GM21515 (cell line): ENCODE measurements around the gene RAB31.

Experiments used
- ATAC-seq: cut with Tn5 transposase; IDR thresholded peaks from one replicate; pipeline ENCODE4 v1.9.1; 2021; ENCODE audit not compliant: unreplicated experiment

RAB31 gene

DNA sequence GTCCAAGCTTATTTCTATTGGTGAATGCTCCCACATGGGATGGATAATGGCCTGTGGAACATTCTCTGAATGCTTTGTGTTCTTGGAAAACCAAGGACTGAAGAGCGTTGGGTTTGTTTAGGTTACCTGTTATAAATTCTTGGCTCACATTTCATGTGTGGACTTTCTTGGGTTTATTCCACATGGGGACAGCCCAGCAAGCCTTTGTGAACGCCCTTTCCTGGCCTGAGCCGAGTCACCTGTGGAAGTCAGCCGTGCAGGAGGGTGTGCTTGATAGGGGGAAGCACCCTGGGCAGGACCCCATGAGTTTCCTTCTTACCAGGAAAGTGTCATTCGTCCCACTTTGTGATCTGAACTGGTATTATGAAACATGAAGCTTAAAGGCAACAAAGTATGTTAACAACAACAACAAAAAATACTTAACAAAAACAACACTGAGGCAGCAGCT is 4.1 kb downstream of the RAB31 start:
- ATAC-seq: no peak

DNA sequence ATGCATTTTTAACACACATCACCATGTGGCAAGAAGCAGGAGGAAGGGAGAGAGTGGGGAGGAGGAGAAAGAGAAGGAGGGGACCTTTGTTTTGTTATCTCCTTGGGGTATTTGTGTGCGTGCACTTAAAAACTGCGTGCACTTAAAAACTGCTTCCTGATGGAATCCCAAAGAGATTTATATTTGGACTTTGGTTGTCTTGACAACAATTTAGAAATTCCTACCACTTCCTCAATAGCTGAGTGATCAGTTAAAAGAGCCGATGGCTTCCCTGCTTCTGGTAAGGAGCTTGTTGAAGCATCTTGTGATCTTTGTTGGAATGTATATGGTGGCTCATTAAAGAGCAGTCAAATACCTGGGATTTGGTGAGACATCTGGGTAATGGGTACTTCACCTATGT is 4.5 kb downstream of the RAB31 start:
- ATAC-seq: no peak

DNA sequence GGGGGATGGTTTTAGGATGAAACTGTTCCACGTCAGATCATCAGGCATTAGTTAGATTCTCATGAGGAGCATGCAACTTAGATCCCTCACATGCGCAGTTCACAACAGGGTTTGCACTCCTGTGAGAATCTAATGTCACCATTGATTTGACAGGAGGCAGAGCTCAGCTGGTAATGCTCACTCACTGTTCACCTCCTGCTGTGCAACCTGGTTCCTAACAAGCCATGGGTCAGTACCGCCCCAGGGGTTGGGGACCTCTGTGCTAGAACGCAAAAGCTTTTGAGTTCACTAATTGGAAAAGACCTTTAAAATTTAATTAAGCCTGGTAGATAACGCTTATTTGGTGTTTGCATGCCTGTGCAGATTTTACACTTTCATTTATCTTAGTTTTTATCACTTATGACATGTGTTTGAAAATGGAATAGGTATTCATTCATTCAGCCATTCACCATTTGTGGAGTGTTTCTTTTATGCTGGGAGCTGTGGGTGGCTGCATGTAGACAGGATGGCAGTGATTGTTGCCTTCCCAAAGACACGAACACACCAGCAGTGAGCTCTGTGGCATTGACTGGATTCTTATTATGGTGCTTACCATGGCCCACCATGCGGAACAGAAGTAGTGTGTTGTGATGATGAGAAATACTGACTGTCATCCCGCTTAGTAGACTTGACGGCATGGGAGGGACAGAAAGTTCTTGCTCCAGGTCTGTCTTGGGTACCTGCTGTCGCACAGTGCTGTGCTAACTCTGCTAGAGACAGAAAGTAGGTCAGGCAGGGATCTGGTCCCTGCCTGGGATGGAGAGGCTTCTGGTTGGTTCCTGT is 6.4 kb downstream of the RAB31 start:
- ATAC-seq: no peak

DNA sequence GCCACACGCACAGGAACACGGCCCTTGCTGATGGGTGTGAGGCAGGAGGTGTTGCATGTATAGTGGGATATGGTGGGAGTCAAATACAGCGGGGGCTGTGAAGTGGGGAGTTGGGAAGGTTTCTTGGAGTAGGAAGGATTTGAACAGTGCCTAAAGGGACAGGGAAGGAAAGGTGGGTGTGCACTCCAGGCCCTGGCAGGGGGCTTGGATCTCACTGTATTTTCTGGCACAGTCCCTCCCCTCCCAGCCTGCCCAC is 6.9 kb downstream of the RAB31 start:
- no peak for ATAC-seq

DNA sequence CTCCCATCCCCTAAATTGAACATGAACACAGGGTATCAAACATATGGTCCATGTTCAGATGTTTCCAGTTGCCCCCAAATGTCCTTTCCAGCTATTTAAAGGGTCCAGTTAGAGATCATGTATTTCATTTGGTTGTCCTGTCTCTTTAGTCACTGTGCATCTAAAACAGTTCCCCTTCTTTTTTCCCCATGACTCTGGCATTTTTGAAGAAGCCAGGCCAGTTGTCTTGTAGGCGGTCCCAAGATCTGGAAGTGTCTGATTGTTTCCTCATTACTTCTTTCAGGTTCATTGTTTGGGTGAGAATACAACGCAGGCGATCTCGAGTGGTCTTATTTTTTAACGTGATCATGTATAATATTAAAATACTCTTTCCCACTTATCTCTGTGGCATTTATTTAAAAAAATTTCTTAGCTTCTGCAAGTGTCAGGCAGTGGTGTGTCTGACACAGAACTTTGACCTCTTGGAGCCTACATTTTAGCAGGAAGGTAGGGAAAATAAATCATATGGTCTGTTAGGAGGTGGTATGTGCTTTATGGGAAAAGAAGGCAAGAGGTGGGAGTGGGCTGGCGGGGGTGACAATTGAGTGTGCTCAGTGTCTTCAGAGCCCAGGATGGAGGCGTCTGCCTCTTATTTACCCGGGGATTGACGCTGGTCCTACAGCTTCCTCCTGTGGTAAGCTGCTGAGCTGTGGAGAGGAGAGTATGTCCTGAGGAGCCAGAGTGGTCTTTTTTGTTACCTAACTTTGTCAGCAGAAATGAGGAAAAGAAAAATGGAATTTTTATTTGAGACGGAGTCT is 8.1 kb downstream of the RAB31 start:
- ATAC-seq: no peak

DNA sequence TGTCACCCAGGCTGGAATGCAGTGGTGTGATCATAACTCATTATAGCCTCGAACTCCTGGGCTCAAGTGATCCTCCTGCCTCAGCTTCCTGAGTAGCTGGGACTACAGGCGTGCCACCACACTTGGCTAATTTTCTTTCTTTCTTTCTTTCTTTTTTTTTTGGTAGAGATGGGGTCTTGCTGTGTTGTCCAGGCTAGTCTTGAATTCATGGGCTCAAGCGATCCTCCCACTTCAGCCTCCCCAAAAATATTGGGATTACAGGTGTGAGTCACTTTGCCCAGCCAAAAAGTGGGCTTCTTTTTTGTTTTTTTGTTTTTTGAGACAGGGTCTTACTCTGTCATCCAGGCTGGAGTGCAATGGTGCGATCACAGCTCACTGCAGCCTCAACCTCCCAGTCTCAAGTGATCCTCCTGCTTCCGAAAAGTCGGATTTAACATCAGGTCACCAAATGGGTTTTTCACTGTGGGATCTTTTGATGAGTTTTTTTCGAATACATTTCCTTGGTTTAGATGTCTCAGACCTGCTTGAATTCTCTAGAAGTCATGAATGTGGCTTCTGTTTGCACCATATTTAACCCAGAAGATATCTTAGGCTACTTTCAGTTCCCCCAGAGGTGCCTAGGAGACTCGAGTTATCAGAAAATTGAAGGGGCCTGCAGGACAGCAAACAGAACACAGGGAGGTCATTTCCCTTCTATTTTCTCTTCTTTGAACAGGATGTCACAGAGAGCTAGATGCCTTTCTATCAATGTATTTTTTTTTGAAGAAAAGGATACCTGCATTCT is 8.9 kb downstream of the RAB31 start:
- no peak for ATAC-seq

DNA sequence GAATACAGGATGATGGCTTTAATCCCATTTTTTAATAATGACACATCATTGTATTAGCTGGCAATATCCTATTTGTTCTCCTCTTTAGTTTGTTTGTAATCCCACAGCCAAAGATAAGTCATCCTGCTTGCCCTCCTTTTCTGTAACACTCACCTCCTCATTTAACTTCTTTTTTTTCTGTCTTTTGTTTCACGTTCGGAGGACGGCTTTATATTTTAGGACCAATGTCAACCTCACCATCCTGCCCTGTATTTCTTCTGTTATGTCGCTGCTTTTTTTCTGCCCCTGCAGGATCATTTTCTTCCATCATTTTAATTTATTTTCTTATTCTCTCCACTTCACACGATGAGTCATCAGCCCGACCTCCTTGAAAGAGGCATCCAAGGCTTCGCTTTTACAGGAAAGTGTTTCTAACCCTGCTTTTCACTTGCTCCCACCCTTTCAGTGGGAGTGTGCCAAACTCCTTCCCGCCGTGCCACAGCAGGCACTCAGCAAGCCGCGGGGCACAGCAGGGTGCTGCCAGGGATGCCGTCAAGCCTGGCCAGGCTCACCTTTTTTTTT is 11.4 kb downstream of the RAB31 start:
- ATAC-seq: no peak

DNA sequence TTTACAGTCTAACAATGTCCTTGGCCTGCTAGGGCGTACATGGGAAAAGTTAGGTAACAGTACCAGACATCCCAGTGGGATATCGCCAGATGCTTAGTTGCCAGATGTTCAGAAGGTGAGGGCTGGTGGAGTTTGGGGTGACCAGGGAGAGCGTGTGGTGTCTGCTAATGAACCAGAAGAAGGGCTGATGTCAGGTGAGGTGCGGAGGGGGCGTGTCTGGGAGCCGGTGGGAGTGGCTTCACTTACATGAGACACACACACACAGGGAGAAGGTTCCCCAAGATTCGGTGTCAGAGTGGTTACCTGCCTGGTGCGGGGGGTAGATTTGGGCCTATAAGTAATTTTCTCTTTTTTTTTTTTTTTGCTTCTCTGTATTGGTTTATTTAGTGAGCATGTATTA is 12.2 kb downstream of the RAB31 start:
- ATAC-seq: no peak

DNA sequence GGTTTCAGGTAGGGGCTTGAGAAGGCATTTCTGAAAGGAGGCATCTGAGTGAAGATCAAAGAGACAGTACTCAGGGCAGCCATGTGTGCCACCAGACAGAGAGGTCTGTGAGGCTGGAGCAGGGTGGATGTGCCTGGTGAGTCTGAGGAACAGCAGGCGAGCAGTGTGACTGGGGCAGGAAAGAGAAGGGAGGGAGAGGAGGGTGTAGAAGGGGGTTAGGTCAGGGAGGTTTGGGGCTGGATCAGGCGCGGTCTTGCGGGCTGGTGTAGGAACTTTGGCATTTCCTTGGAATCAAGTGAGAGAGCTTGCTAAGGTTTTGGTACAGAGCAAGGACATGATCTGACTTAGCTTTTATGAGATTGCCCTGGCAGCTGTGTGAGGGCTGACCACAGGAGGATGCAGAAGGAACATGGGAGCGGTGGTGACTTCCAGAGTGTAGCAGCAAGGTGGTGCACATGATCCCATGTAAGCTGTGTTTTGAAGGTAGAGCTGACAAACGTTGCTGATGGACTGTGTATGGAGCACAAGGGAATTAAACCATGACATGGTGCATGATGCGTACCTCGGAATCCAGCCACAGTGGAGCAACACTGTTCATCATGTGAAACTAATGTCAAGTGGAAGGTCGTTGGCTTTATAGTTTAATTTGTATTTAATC is 13.9 kb downstream of the RAB31 start:
- ATAC-seq: no peak

DNA sequence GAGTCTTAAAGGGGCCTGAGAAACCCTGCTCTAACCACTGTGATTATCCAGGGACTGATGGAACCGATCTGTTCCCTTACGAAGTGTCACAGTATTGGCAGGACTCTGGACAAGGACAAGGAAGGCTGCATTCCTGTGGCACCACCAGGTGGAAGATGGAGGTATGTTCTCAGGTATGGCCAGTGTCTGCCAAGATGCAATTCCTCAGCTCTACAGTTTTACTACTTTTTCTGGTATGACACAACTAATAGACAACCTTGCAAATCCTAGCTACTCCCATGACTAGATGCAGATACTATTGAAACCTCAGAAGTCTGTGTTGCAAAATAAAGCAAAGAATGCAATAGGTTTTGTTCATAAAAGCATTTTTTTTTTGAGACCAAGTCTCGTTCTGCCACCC is 14.6 kb downstream of the RAB31 start:
- no peak for ATAC-seq

DNA sequence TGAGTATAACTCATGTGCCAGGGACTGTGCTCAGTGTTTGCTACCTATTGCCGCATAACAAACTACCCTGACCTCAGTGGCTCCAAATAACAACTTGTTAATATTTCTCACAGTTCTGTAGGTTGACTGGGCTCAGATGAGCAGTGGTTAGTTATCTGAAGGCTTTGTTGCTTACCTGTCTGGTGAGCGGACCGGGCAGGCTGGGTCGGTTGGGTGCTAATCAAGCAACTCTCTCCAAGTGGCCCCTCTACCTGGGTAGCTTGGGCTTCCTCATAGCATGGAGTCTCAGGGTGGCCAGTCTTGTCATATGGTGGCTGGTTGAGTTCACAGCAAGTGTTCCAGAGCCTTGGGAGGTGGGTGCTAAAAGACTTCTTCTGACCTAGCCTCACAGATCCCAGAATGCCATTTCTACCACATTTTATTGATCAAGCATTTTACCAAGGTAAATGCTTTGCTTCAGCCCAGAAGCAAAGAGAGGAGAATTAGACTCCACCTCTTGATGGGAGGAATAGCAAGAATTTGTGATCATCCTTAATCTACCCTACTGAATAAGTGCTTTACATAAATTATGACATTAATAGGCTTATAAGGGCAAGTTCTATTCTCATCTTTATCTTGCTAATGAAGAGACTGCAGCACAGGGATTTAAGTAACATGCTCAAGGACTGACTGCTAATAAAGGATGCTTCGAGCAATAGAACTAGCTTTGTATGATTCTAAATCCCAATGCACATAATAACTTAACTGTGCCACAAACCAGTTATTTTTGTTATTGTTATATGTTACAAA is 16.9 kb downstream of the RAB31 start:
- ATAC-seq: no peak

DNA sequence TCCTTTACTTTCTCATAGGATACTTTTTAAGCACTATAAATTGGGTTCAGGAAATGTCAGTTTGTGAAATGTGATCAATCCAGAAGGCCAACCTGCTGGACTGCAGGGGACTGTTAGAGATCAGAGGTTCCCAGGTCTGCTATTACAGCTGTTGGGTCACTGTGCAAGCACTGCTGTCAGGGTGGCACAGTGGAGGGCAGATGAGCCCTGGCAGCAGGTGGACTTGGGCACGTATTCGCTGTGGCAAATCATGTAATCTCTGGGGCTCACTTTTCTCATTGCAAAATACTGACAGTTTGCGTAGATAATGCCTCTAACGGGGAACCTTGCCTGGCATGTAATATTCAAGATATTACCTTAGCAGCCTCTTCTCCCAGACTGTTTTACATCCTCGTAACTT is 18.1 kb downstream of the RAB31 start:
- no peak for ATAC-seq

DNA sequence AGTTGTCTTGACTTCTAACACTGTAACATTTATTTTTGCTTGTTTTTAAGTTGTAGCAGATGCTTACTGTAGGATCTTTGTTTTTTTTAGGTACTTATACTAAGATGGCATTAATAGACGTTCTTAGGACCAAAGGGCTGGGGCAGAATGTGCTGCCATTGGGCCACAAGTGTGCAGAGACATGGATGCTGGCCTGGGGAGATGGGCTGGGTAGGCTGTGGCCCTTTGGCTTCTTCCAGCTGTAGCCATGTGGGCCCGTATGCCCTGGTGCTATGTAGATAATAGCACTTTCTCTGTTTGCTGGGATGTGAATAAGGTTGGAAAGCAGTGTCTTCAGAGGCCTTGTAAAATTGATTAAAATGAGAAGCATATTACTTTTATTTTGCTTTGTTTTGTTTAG is 18.8 kb downstream of the RAB31 start:
- ATAC-seq: no peak

DNA sequence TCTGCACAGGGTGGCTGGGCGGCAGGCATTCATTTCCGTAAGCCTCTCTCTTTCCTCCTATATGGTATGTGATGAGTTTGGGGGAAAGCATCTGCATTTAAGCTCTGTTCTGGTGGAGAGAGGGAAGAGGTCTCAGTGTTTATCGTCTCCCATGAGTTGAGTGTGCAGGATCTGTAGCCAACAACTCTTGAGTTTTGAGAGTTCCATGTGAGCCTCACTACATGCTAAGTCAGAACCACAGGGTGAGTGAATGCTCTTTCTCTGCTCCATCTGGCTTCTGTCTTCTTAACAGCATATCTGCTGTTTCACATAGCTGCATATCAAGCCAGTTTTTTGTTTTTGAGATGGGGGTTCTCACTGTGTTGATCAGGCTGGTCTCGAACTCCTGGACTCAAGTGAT is 22.7 kb downstream of the RAB31 start:
- no peak for ATAC-seq

DNA sequence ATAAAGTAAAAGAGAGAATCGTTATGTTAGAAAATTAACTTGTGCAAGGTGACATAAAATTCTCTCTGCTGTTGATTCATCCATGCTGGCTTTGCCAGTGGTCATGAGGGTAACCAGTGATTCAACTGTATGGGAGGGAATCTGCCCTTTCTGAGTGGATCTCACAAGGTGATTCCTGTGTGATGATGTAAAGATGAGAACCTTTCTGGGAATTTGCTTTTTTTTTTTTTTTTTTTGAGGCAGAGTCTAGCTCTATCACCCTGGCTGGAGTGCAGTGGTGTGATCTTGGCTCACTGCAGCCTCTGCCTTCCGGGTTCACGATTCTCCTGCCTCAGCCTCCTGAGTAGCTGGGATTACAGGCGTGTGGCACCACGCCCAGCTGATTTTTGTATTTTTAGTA is 23.3 kb downstream of the RAB31 start:
- no peak for ATAC-seq

DNA sequence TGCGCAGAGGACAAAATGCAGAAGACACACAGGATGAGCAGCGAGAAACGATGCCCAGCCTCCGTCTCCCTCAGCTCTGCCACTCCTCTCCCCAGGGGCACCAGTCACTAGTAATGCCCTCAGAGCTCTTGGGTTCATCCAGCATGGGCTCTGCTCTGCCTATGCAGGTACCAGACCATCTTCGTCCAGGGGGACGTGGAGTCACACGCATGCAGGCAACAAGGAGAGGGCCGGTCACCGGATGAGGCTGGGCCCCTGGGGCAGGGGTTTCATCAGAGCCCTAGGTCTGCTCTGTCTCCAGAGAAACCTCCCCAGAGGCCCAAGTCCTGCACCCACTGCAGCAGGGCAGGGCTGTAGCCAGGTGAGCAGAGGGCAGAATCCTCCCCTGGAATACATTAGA is 23.9 kb downstream of the RAB31 start:
- ATAC-seq: no peak

DNA sequence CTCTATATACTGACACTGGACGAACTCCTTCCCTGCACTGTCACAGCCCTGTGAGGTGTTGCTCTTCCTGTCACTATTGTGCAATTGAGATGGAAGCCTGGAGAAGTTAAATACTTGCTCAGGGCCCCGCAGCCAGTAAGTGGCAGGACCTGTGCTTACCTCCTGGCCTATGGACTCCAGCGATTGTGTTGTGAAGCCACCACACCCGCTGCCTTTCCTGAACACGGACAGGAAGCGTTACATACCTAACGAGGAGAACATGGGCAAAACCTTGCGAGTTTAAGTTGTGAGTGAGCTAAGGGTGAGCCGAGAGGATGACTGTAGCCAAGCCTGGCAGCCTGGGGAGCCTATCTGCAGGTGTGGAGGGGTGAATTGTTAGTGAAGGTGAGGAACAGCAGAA is 26.1 kb downstream of the RAB31 start:
- ATAC-seq: no peak

DNA sequence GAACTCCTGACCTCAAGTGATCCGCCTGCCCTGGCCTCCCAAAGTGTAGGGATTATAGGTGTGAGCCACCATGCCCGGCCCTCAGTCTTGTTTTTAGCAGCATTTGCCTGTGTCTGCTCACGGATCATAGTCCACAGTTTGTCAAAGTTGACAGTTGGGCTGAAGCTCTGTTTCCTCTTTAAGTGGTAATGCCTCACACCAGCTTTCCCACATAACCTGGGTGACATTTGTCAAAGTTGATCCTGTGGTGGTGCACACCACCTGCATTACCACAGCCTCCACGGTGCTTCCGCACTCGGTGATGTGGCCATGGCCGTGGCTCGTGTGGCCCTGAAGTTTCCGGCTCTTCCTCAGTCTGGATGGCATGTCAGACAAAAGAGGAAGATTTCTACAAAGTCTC is 27.1 kb downstream of the RAB31 start:
- ATAC-seq: no peak

DNA sequence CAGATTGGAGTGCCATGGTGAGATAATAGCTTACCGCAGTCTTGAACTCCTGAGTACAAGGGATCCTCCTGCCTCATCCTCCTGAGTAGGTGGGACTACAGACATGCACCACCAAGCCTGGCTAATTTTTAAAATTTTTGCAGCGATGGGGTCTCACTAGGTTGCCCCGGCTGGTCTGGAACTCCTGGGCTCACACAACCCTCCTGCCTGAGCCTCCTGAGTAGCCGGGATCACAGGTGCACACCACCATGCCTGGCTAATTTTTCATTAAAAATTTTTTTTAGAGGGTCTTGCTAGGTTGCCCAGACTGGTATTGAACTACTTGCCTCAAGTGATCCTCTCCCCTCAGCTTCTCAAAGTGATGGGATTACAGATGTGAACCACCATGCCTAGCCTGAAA is 27.8 kb downstream of the RAB31 start:
- ATAC-seq: no peak

DNA sequence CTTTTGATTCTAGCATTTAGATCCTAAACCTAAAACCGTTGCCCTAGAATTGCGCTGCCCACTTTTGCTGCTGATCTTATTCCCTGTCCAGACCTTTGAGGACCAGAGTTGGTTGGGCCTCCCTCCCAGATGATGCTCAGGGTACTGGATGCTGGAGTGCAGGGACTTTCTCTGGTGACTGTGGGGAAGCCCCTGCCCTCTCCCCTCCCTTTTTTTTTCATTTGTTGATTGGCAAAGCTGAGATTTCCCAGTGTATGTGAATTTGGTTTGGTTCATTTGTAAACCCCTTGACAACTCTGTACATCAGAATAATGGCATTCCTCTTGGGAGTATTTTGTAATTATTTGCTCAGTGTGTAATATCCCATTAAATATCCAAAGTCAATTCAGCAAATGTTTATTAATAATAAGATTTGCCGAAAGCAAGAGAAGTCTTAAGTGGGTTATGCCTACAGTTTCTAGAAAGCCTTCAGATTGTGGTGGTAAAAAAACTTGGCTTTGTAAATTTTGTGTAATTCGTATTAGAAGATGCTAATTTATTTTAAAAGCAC is 28.3 kb downstream of the RAB31 start:
- ATAC-seq: no peak
